ENCODE results near the gene RNU5D-1.
"Not testable (repeated sequence)": the region's sequence is repeated elsewhere in the genome, so short reads cannot be mapped to it uniquely, and the experiment has no call there.

RNU5D-1 gene

DNA sequence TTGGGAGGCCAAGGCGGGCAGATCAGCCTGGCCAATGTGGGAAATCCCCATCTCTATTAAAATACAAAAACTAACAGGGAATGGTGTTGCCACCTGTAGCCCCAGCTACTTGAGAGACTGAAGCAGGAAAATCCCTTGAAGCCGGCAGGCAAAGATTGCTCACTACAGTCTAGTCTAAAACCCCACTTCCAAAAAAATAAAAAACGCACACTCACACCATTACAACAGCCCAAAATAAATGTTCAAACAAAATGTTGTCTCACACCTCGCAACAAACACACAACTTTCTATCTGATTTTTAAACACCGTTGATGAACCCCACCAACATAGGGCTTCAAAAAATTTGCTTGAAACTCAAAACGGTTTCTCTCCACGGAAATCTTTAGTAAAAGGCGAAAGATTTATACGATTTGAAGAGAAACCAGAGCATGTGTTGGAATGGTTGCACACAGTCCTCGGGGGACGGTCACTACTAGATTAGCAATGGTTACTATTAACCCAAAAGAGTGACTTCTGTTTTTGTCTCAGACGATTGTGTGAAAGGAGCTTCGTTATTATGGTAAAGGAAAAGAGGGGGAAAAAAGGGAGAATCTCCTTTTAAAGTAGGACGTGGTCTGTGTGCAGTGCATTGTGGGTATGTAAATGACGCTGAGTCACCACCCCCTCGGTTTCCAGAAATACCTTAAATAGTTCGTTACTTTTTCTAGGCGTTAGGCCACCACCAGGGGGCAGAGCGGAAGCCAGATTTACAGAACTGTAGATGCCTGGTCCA, at the start of gene RNU5D-1:
Gene RNU5D-1, minus strand, starts transcription at position 430 of the 772 bp plus-strand sequence.
- peak; percentile 91 for DNase-seq

DNA sequence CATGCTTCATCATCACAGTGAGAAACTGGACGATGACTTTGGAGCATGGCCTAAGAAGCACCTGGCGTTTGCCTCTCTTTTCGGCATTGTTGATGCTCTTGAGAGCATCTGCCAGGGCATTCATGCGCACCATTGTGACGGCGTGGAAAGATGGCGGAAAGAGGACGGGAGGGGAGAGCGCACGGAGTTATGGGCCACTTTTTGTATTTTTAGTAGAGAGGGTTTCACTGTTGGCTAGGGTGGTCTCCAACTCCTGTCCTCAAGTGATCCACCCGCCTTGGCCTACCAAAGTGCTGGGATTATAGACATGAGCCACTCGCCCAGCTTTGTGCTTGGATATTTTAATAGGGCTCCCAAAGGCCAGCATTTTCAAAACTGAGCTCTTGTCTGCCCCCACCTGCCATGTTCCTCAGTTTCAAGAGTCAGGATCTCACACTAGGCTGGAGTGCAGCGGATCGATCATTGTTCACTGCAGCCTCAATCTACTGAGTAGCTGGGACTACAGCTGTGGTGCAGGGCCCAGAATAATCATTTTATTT, 49.7 kb upstream of the RNU5D-1 start:
- DNase-seq = no peak

DNA sequence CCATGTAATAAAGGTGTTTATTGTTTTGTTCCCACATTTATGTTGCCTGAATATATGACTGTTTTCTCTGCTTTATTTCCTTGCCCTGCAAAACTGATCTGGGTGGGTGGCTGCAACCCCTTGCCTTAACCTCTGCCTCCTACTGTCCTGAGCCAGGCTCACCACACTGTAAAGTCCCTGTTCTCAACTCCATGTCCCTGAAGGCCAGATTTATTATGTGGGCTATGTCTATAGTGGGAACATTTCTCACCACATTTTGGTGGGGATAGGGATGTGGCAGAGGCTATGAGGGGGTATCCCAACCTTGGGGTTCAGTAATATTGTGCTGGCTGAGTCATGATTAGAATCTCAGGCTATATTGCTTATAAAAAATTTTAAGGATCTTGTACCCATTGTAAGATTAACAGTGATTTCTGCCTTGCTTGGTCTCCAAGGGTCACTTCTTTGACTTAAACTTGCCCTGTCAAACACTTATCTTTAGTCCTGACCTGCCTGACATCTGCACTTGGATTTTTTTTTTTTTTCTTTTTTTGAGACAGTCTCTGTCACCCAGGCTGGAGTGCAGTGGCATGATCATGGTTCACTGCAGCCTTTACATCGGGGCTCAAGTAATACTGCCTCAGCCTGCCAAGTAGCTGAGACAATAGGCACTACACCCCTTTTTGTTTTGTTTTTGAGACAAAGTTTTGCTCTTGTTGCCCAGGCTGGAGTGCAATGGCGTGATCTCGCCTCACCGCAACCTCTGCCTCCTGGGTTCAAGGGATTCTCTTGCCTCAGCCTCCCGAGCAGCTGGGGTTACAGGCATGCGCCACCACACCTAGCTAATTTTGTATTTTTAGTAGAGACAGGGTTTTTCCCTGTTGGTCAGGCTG, 48.0 kb upstream of the RNU5D-1 start:
- no peak for DNase-seq

DNA sequence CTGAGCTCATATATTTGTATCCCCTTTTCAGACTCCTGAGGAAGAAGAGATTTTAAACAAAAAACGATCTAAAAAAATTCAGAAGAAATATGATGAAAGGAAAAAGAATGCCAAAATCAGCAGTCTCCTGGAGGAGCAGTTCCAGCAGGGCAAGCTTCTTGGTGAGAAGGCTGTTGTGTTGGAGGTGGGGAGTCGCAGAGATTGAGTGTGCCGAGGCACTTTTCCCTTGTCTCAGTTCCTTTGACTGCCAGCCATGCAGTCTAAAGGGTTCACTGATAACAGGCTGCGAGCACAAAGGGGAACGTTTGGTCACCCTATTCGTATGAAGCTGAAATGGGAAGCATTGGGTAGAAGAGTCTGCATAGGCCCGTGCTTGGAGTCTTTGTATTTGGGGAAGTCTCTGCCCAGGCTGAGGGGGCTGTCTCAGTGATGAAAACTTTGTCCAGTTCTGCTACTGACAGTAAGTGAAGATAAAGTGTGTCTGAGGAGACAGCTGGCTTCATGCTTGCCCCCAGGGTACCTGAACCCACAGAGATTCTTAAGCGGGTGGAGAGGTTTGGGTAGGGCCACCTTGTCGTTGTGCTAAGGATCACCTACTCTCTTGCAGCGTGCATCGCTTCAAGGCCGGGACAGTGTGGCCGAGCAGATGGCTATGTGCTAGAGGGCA, 47.1 kb upstream of the RNU5D-1 start:
- DNase-seq = no peak

DNA sequence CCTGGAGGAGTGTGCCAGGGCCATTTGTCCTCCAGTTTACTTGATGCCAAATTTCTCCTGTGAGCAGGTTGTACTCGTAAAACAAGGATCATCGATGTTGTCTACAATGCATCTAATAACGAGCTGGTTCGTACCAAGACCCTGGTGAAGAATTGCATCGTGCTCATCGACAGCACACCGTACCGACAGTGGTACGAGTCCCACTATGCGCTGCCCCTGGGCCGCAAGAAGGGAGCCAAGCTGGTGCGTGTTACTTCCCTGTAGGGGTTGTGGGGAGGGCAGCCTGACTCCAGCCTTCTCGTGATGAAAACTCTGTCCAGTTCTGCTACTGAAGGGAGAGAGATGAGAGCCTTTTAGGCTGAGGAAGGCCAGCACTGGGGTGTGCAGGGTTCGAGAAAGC, 46.6 kb upstream of the RNU5D-1 start:
- no peak for DNase-seq

DNA sequence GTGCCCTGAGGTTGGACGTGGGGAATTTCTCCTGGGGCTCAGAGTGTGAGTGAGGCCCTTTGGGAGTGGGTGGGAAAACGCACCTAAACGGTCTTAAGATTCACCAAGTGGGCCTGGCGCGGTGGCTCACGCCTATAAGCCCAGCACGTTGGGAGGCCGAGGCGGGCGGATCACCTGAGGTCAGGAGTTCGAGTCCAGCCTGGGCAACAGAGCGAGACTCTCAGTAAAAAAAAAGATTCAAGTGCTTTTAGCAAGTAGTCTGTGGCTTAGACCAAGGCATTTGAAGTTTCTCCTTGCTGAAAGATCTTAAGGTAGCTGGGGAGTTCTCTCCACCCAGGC, 45.7 kb upstream of the RNU5D-1 start:
- no peak for DNase-seq

DNA sequence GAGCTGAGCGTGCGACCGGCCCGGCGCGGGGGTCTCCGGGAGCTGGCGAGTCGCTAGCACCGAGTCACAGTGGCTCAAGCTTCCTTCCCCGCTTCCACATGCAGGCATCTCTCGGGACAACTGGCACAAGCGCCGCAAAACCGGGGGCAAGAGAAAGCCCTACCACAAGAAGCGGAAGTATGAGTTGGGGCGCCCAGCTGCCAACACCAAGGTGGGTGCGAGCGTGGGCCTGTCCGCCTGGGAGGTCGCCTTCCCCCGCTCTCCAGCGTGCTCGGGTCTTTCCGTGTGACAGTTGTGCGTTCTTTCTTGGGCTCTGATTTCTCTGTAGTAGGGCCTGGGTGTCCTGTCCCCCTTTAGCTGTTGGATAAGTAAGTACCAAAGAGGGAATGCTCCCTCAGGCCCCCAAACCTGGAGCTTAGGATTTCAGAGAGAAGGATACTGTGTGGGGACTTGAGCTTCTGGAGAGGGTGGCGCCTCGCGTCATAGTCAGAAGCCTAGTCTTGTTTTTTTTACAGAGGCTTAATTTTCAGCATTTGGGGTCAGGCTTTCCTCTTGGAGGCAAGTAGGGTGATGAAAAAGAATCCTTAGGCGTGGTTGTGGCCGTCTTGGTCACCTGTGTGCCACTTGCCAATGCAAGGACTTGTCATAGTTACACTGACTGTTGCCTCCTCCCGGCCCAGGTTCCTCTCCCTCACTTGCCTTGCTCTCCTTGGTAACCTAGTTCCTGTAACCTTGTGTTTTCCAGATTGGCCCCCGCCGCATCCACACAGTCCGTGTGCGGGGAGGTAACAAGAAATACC, 45.2 kb upstream of the RNU5D-1 start:
- DNase-seq = peak; percentile 44

DNA sequence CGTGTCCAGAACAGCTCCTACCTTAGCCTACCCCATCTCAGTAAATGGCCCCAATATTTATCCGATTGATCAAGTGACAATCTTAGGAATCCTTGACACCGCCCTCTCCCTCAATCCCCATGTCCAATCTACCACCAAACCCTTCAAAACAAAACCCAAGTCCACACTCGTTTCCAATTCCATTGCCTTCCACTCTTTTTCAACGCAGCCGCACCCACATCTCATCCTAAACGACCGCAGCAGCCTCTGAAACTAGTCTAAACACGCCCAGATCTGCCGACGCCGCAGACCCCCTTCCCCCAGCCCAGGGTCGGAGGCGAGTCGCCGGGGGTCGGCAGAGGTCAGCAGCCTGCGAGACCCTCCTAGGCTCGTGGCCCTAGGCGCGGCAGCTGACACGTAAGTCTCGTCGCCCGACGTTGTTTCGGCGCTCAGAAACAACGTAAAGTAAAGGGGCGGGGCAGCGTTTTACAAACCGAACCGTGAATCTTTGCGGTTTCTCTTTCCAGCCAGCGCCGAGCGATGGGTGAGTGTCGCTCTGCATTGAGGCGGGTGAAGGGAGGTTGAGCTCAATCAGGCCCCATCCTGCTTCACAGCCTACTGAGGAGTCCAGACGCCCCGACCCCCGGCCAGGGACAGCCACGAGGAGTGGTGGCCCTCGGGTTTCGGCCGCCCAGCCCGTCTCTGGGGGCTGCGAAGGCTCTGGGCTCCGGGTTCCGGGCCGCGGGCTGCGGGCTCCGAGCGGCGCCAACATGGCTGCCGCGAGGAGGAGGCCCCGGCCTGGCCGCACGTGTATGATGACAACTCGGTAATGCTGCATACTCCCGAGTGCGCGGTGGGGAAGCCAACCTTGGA, 44.3 kb upstream of the RNU5D-1 start, which contains the start of gene RPS8:
Gene RPS8, plus strand, starts transcription at position 463 of the 852 bp plus-strand sequence. Its CDS starts 57 bp downstream, at position 520.
- DNase-seq = peak; percentile 87

DNA sequence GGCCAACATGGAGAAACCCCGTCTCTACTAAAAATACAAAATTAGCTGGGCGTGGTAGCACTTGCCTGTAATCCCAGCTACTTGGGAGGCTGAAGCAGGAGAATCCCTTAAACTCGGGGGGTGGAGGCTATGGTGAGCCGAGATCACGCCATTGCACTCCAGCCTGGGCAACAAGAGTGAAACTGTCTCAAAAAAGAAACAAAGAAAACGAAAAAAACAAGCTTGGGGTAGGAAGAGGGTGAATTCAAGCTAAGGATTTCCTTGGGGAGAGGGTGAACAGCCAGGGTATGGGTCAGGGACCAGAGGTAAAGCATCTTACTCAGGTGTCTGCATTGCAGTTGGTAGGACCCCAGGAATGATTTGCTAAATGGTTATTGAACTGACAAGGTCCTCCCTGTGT, 35.5 kb upstream of the RNU5D-1 start:
- not testable (repeated sequence) for DNase-seq

DNA sequence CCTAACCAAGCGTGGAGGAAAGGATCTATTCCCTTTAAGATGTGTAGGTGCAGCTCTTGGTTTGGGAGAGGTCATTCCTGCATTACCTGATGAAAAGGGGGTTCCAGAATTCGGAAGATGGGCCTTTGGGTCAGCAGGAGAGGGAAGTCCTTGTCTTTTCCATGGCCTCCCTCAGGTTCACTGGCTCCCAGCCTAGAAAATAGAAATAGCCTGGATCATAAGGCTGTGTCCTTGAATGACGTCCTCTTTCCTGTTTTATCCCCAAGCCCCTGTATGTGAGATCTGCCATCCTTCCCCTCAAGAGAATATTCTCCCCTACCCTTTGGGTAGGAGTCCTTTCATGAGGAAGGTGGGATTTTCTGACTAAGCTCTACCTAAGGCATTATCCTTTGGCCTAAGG, 29.9 kb upstream of the RNU5D-1 start:
- DNase-seq = no peak

DNA sequence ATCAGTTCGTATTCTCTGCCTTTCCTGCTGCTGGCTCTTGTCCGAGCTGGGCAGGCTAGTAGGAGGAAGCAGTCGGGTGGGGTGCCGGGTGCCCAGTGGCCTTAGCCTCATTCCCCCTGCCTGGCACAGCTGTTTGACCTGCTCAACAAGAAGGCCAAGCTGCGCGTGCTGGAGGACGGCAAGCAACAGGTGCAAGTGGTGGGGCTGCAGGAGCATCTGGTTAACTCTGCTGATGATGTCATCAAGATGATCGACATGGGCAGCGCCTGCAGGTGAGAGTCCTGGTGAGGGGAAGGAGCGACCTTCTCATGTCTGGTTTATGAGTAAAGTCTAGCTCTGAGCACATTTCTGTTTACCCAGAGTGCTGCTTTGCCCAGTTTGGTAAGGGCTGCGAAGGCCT, 28.1 kb upstream of the RNU5D-1 start:
- no peak for DNase-seq

DNA sequence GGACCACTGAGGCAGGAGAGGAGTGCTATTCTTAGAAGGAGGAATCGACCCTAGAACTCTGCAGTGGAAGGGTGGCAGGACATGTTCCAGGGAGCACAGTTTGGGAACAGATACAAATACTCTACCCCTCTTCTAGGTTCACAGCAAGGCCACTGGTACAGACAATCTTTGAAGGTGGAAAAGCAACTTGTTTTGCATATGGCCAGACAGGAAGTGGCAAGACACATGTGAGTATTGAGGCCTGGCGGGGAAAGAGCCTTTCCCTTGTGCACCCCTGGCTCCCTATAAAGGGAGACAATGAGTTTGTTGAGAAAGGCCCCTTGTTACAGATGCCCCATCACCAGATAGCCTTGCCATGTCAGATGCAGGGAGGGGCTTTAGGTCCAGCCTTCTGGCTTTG, 26.4 kb upstream of the RNU5D-1 start:
- no peak for DNase-seq

DNA sequence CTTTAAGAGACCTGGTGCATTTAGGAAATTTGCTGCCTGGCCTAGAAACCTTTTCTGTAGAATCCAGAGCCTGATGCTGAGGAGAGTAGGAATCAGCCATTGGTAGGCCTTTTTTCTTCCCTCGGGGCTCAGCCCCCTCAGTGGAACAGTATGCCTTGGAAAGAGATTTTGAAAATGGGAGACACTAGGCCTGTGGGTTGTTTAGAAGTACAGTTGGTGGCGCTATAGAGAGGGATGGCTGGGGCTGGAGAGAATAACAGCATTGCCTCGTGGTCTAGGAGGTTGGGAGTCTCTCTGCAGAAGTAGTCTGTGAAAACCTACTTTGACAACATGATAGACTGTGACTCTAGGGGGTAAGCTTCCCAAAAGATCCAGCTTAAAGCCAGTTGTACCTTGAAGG, 16.9 kb upstream of the RNU5D-1 start:
- DNase-seq = no peak

DNA sequence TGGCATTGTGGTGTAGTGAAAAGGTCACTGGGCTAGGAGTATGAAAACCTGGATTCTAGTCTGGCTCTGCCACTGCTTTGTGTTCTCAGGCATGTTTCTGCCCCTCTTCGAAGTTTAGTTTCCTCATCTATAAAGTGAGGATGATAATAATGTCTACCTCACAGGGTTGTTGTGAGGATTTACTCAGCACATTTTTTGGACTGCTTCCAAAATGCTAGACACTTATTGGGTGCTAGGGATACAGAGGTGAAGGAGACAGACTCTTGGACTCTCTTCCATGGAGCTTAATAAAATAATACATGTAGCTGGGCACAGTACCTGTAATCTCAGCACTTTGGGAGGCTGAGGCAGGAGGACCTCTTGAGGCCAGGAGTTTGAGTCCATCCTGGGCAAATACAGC, 12.2 kb upstream of the RNU5D-1 start:
- DNase-seq = no peak

DNA sequence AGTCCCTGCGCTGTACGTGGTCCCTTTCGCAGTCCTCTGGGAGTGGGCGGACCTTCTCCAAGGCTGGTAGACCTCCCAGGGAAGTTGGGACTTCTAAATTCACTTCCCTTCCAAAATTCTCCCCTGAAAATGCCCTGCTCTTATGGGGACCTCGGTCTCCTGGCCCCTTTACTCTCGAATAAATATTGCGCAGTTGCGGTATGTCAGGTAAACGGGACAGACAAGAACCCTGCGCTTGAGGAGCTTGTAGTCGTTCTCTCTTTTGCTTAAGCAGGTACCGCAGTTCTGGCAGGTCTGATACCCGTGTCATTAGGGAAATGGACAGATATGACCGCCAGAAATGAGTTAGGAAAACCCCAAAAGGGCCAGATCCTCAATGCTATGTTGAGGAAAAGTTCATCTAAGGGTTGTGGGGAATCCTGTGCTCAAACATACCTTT, 9.2 kb upstream of the RNU5D-1 start:
- no peak for DNase-seq

DNA sequence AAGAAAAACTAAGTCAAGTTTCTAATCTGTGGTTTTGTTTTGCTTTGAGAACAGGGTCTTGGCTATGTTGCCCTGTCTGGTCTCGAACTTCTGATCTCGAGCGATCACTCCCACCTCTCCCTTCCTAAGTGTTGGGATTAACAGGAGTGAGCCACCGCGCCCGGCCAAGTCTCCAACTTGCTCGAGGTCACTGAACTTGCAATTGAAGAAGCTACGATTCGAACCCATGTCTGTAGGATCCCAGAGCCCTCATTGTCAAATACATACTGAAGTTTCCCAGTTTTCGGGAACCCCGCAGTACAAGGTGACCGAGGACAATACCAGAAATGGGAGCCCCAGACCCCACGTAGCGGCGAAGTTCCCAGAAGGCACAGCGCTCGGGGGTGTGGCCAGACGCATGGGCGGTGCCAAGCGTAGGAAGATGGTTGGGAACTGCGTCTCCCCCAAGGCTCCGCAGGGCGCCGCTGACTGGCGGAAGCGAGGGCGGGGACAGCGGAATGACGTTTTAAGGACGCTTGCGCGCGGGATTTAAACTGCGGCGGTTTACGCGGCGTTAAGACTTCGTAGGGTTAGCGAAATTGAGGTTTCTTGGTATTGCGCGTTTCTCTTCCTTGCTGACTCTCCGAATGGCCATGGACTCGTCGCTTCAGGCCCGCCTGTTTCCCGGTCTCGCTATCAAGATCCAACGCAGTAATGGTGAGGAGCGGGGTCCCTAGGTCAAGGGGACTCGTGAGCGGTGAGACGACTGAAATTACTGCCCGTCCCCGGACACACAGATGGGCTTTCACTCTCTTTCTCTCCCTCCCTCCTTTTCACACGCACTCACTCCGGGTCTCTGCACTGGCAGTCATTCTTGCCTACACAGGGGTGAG, 8.6 kb upstream of the RNU5D-1 start, which contains the start of gene KIF2C:
Gene KIF2C, plus strand, starts transcription at position 531 of the 872 bp plus-strand sequence. Its CDS starts 96 bp downstream, at position 627.
- DNase-seq = peak; percentile 97

DNA sequence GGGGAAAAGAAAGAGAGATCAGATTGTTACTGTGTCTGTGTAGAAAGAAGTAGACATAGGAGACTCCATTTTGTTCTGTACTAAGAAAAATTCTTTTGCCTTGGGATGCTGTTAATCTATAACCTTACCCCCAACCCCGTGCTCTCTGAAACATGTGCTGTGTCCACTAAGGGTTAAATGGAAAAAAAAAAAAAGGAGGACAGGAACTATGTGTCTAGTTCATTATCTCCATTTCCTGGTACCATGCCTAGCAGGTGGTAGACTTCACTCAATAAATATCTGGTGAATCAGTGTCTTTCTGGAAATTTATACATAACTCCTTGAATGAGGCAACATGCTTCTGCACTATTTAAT, 8.0 kb upstream of the RNU5D-1 start:
- not testable (repeated sequence) for DNase-seq

DNA sequence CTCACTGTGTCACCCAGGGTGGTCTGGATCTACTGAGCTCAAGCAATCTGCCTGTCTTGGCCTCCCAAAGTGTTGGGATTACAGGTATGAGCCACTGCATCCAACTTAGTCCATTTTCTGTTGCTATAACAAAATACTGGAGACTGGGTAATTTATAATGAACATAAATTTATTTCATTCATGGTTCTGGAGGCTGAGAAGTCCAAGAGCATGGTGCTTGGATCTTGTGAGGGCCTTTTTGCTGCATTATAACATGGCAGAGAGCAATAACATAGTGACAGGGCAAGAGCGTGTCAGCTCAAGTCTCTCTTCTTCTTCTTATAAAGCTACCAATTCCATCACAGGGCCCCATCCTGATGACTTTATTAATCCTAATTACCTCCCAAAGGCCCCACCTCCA, 5.0 kb upstream of the RNU5D-1 start:
- DNase-seq = no peak

DNA sequence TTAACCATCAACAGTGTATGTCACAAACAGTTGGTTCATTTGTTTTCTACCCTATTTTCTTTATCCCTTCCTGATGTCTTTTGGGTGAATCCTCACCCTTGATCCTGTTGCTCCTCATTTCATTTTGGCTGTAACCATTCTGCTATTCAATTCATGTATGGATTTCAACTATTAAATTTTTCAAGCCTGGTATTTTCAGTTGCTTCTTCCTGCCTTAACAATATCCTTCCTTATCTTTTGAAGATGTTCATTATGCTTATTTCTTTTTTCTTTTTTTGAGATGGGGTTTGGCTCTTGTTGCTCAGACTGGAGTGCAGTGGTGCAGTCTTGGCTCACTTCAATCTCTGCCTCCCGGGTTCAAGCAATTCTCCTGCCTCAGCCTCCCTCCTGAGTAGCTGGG, 2.8 kb upstream of the RNU5D-1 start:
- DNase-seq = no peak

DNA sequence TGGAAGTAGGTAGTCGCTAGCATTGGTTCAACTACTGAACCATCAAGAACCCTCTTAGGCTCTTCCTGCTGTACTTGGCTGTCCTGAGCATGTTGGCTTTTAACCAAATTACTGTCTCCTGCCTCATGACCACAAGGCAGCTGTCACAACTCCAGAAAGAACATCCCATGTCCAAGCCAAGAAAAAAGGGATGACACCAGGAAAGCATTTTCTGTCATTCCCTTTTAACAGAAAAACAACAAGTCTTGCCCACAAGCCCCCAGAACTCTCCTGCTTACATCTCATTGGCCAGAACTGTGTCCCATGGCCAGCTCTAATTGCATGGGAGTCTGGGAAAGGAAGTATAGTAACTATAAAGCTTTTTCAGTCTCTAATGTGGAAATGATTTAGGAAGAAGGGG, 2.4 kb upstream of the RNU5D-1 start:
- no peak for DNase-seq
